IMR-90 (cell line): ENCODE data around the gene LAPTM5. TPM values are rescaled to one million over a fixed set of nuclear protein-coding genes. Genes with fewer than 3 reads are reported as not detected.

Source experiments
- ATAC-seq: fragments of 200-7000 bp; cut with Tn5 transposase; 2 replicates; pipeline ENCODE4 v1.9.1; 2020; ENCODE audit warnings: low read depth, mild to moderate bottlenecking, moderate library complexity
- BruUV-seq: library from RNA; stranded (reverse); fragments of 400-500 nt; replicated peaks from 2 replicates; lab custom pipeline; 2021; lab: Mats Ljungman, UMichigan
- CTCF ChIA-PET: fragments of 300-600 bp; formaldehyde crosslinking; extraction: SDS; loops from one replicate; lab custom pipeline; 2021; ENCODE audit warnings: antibody characterized with exemption; lab: Yijun Ruan, JAX
- POLR2A ChIA-PET: fragments of 300-600 bp; sonication (Branson Sonifier 250); formaldehyde crosslinking; loops from one replicate; lab custom pipeline; 2022; ENCODE audit warnings: antibody characterized with exemption; ENCODE audit not compliant: unreplicated experiment; lab: Charles Lee
- DNase-seq: peaks from one replicate; pipeline ENCODE4 v3.0.0; 2013
- H2AFZ ChIP-seq: replicated peaks from 2 replicates; pipeline ENCODE3; 2013; ENCODE audit warnings: low read length, mild to moderate bottlenecking; ENCODE audit not compliant: poor library complexity
- H2AK5ac ChIP-seq: 2 replicates; pipeline ENCODE4 v1.6.1; 2013; ENCODE audit warnings: low read depth, low read length, inconsistent platforms
- H2AK9ac ChIP-seq: replicated peaks from 2 replicates; pipeline ENCODE3; 2013; ENCODE audit warnings: mild to moderate bottlenecking, low read depth, low read length, moderate library complexity; ENCODE audit not compliant: poor library complexity
- H2BK120ac ChIP-seq: 2 replicates; pipeline ENCODE4 v1.6.1; 2013; ENCODE audit warnings: low read depth, low read length, inconsistent platforms
- H2BK15ac ChIP-seq: 3 replicates; pipeline ENCODE4 v1.6.1; 2013; ENCODE audit warnings: low read depth, low read length, inconsistent platforms
- H2BK20ac ChIP-seq: 2 replicates; pipeline ENCODE4 v1.6.1; 2013; ENCODE audit warnings: low read depth, mild to moderate bottlenecking, inconsistent platforms, low read length, moderate library complexity
- H2BK5ac ChIP-seq: 2 replicates; pipeline ENCODE4 v1.6.1; 2013; ENCODE audit warnings: mild to moderate bottlenecking, low read depth, low read length, inconsistent platforms; ENCODE audit not compliant: poor library complexity, severe bottlenecking
- H3K14ac ChIP-seq: replicated peaks from 2 replicates; pipeline ENCODE4 v1.6.1; 2013; ENCODE audit warnings: low read depth, low read length, inconsistent platforms
- H3K18ac ChIP-seq: 2 replicates; pipeline ENCODE4 v1.6.1; 2013; ENCODE audit warnings: low read depth, low read length, control low read depth
- H3K23ac ChIP-seq: 2 replicates; pipeline ENCODE4 v1.6.1; 2013; ENCODE audit warnings: low read depth, low read length, inconsistent platforms
- H3K27ac ChIP-seq: 2 replicates; pipeline ENCODE4 v1.5.1; 2013; ENCODE audit warnings: mild to moderate bottlenecking, control low read depth, low read length; ENCODE audit not compliant: insufficient read depth
- H3K27me3 ChIP-seq: 2 replicates; pipeline ENCODE4 v1.6.1; 2013; ENCODE audit warnings: low read length; ENCODE audit not compliant: control insufficient read depth, insufficient read depth
- H3K36me3 ChIP-seq: 2 replicates; pipeline ENCODE4 v1.6.1; 2013; ENCODE audit warnings: low read length, mixed read lengths; ENCODE audit not compliant: control insufficient read depth, insufficient read depth
- H3K4ac ChIP-seq: 2 replicates; pipeline ENCODE4 v1.6.1; 2013; ENCODE audit warnings: low read depth, low read length, inconsistent platforms
- H3K4me1 ChIP-seq: 2 replicates; pipeline ENCODE4 v1.6.1; 2013; ENCODE audit warnings: low read length, mixed read lengths; ENCODE audit not compliant: control insufficient read depth, insufficient read depth
- H3K4me2 ChIP-seq: 2 replicates; pipeline ENCODE4 v1.6.1; 2013; ENCODE audit warnings: low read depth, mild to moderate bottlenecking, control low read depth, low read length, moderate library complexity
- H3K4me3 ChIP-seq: 2 replicates; pipeline ENCODE4 v1.5.1; 2013; ENCODE audit warnings: low read depth, mild to moderate bottlenecking, control low read depth, low read length, moderate library complexity; ENCODE audit not compliant: insufficient read depth
- H3K56ac ChIP-seq: 2 replicates; pipeline ENCODE4 v1.6.1; 2013; ENCODE audit warnings: low read length, inconsistent platforms; ENCODE audit not compliant: insufficient read depth; ENCODE audit errors: extremely low read depth
- H3K79me1 ChIP-seq, 2 experiments: 2 replicates each; pipeline ENCODE4 v1.6.1; 2013; ENCODE audit warnings: low read length in 2 of 2, inconsistent platforms in 1 of 2, low read depth in 1 of 2
- H3K9ac ChIP-seq: 2 replicates; pipeline ENCODE4 v1.6.1; 2013; ENCODE audit warnings: low read depth, low read length, control low read depth
- H3K9me1 ChIP-seq: 2 replicates; pipeline ENCODE4 v1.6.1; 2013; ENCODE audit warnings: low read length, inconsistent platforms; ENCODE audit not compliant: insufficient read depth
- H3K9me3 ChIP-seq: 2 replicates; pipeline ENCODE4 v1.6.1; 2013; ENCODE audit warnings: low read length; ENCODE audit not compliant: control insufficient read depth, insufficient read depth
- H4K20me1 ChIP-seq: 2 replicates; pipeline ENCODE4 v1.6.1; 2013; ENCODE audit warnings: low read length, inconsistent platforms; ENCODE audit not compliant: insufficient read depth
- H4K5ac ChIP-seq: 2 replicates; pipeline ENCODE4 v1.6.1; 2013; ENCODE audit warnings: mild to moderate bottlenecking, low read depth, low read length, control low read depth
- H4K8ac ChIP-seq, 2 experiments: 2 replicates each; pipeline ENCODE4 v1.6.1; 2013; ENCODE audit warnings: low read depth in 2 of 2, low read length in 2 of 2, control low read depth in 1 of 2, inconsistent platforms in 1 of 2
- H4K91ac ChIP-seq: 2 replicates; pipeline ENCODE4 v1.6.1; 2013; ENCODE audit warnings: low read depth, low read length, inconsistent platforms; ENCODE audit not compliant: insufficient read depth
- BHLHE40 ChIP-seq: fragments of 150-350 bp; IDR thresholded peaks from 2 replicates; pipeline ENCODE4 v1.6.1; 2016; ENCODE audit warnings: mild to moderate bottlenecking, low read depth, low read length
- WGBS, 2 experiments: methylation state at CpG; one replicate each; pipeline versions ENCODE4 v1.1.5 to v1.1.7; 2013; ENCODE audit warnings: missing lambda C conversion rate in 2 of 2; ENCODE audit not compliant: insufficient read length in 1 of 2; ENCODE audit errors: extremely low coverage in 2 of 2; 5-methylcytosine and 5-hydroxymethylcytosine counted together
- dilution Hi-C: fragments of 300-500 bp; cut with HindIII; formaldehyde crosslinking; loops from one replicate; pipeline ENCODE4 v1.14.3; 2018; ENCODE audit warnings: low sequenced_read_pairs; ENCODE audit not compliant: unreplicated experiment
- in situ Hi-C: fragments of 300-500 bp; cut with MboI; formaldehyde crosslinking; loops from 3 replicates; pipeline ENCODE4 v1.14.3; 2019; ENCODE audit warnings: low sequenced_read_pairs, inconsistent platforms, mixed read lengths
- intact Hi-C: fragments of 100-400 bp; cut with micrococcal nuclease; formaldehyde crosslinking; loops from 2 replicates; pipeline ENCODE4 v1.10.0; 2022
- polyA plus RNA-seq, 3 experiments: library from polyadenylated mRNA; depleted of rRNA; stranded (reverse); fragments of >200 nt; gene quantifications; 2 replicates each; pipeline ENCODE4 v1.2.3, GENCODE V29; 2012; ENCODE audit warnings: low replicate concordance in 1 of 3
- total RNA-seq: library from RNA; depleted of rRNA; stranded (reverse); fragments of >200 nt; gene quantifications from 2 replicates; pipeline ENCODE4 v1.2.3, GENCODE V29; 2012

Gene LAPTM5
- total and polyA plus RNA-seq, 2 of the 4 experiments (the other 2 are of a cell fraction) = 0.09 TPM; not detected in 1

DNA sequence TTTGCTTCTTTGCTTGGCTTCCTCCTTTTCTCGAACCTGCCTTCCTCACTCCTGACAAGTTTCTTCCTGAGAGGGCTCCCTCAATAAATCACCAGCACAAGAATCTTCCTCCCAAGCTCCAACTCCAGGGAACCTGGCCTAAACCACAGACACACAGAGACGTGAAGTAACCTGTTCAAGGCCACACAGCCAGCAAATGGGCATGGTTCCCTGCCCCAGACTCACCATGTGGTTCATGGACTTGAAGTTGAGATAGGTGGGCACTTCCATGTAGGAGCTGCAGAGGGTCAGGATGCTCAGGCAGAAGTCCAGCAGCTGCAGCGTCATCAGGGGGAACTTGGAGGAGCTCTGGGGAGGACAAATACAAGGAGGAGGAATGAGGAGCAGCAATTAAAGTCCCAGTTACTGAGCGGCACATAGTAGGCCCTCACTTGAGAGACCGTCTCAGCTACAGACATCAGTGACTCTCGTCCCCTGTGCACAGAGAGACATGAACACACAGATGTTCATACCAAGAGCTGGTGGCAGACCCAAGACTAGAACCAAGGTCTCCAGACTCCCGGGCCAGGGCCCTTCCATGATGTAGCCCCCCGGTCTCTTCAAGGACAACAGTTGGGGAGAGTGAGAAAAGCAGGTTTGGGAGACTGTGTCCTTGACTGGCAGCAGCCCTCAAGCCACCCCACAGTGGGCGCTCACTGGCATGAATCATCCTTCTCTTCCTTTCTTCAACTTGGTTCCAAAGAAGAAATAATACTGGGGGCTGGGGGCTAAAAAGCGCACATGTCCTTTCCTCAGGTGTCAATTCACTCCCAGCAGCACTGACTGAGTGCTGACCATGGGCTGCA is 18.6 kb downstream of the LAPTM5 start:
- POLR2A ChIA-PET = no interaction called here
- H3K4me3 ChIP-seq = no peak overlapping the region
- no peak overlapping the region for H2BK120ac ChIP-seq
- intact Hi-C loops = no loop called here
- H3K4me1 ChIP-seq = no peaks in the 10 kb centered on the region
- no peak overlapping the region for H4K91ac ChIP-seq
- peaks cover 7% of the 10 kb centered on the region for H3K9me3 ChIP-seq
- TF ChIP-seq BHLHE40 = no peak
- no peak overlapping the region for H3K4me2 ChIP-seq
- H3K27ac ChIP-seq = no peak overlapping the region
- H3K23ac ChIP-seq = no peak overlapping the region
- no peak overlapping the region for H2AK5ac ChIP-seq
- no peak overlapping the region for H3K56ac ChIP-seq
- H3K79me1 ChIP-seq = no peaks in the 10 kb centered on the region
- no TSS peak for BruUV-seq
- dilution Hi-C loops = no loop called here
- H2BK20ac ChIP-seq = no peak overlapping the region
- H3K9me1 ChIP-seq = no peaks in the 10 kb centered on the region
- peaks cover 40% of the 10 kb centered on the region for H3K27me3 ChIP-seq
- 76% methylated on average over 5 of the region's 10 CpGs; no CpG with 5 or more reads in 1 of the 2 experiments for WGBS, 2 experiments
- H3K9ac ChIP-seq = no peak overlapping the region
- CTCF ChIA-PET = no interaction called here
- H3K4ac ChIP-seq = no peak overlapping the region
- no peak overlapping the region for H4K5ac ChIP-seq
- no peaks in the 10 kb centered on the region for H3K36me3 ChIP-seq
- in situ Hi-C loops = no loop called here
- H4K20me1 ChIP-seq = no peaks in the 10 kb centered on the region
- no peak overlapping the region for H3K14ac ChIP-seq
- no peak overlapping the region for H3K18ac ChIP-seq
- no peak overlapping the region for H2BK5ac ChIP-seq
- H2AK9ac ChIP-seq = no peak overlapping the region
- no peak for DNase-seq
- H2AFZ ChIP-seq = no peak overlapping the region
- no peak overlapping the region for H2BK15ac ChIP-seq
- no peak overlapping the region for H4K8ac ChIP-seq
- ATAC-seq = no peak
